ENCODE measurements around the gene CGNL1. TPM values are rescaled to one million over a fixed set of nuclear protein-coding genes. Genes with fewer than 3 reads are reported as not detected.

CGNL1 gene
- total RNA-seq, 1 donor from 2014 or later: 11.0 TPM

- H3K4me1 Mint-ChIP-seq (ENCODE audit: low read depth, unreplicated experiment): peaks cover 17% of the 10 kb centered on the region
- no peaks in the 10 kb centered on the region for H3K79me2 ChIP-seq (ENCODE audit: insufficient read depth, low read length)
- H3K27me3 Mint-ChIP-seq (ENCODE audit: low read depth, unreplicated experiment): peaks cover 4% of the 10 kb centered on the region
- H2AFZ ChIP-seq (ENCODE audit: low read depth, low read length): no peak overlapping the region
- no peak for DNase-seq (ENCODE audit: low read depth)
- peaks cover 7% of the 10 kb centered on the region for H3K4me1 ChIP-seq (ENCODE audit: insufficient read depth, low read length)
- FAIRE-seq: no peak
- no peak overlapping the region for H3K4me3 ChIP-seq (ENCODE audit: insufficient read depth, low read depth, low read length)
- no peak overlapping the region for H3K4me3 Mint-ChIP-seq (ENCODE audit: unreplicated experiment)
- no peak for TF ChIP-seq CTCF (IDR thresholded peaks at IDR 0.05; ENCODE audit: insufficient read depth, low read depth, low read length)
- TF ChIP-seq EZH2 (IDR thresholded peaks at IDR 0.05; ENCODE audit: insufficient read depth, low read length): no peak
- H3K9me3 ChIP-seq (ENCODE audit: insufficient read depth, low read depth, low read length): no peaks in the 10 kb centered on the region
- H3K27ac ChIP-seq (ENCODE audit: low read depth, low read length): no peak overlapping the region
- H3K36me3 Mint-ChIP-seq (ENCODE audit: low read depth, unreplicated experiment): peaks cover 6% of the 10 kb centered on the region
- H3K9ac ChIP-seq (ENCODE audit: low read length): no peak overlapping the region
- peaks cover 7% of the 10 kb centered on the region for H3K27me3 ChIP-seq (ENCODE audit: insufficient read depth, low read length)
- H3K9me3 Mint-ChIP-seq (ENCODE audit: unreplicated experiment): peaks cover 3% of the 10 kb centered on the region
- H3K36me3 ChIP-seq (ENCODE audit: insufficient read depth, low read length): no peaks in the 10 kb centered on the region
- no peaks in the 10 kb centered on the region for H4K20me1 ChIP-seq (ENCODE audit: insufficient read depth, low read length)
- no peak overlapping the region for H3K4me2 ChIP-seq (ENCODE audit: low read length)
- peak overlapping the region; percentile 77 for H3K27ac Mint-ChIP-seq (ENCODE audit: unreplicated experiment)
Observed at GRCh38 chr15:57406062-57406772, 29.9 kb downstream of the CGNL1 start.

DNA sequence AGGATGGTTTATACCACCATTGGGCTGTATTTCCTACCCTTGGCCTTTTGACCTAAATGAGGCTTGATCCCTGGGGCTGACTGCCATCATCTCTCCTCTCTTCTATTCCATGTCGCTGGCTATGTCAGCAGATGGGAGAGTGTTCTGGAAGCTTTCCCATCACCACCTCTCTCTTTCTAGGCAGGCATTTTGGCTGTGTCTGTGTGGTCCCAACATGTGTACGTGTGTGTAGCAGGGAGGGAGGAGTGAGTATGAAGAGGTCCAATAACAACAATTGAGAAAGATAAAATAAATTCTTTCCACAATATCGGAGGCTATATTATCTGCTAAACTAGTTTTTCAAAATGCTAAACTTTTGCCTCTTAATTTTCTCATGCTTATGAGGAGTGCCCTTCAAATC is 34.1 kb downstream of the CGNL1 start:
- peaks cover 5% of the 10 kb centered on the region for H3K36me3 Mint-ChIP-seq (ENCODE audit: low read depth, unreplicated experiment)
- no peaks in the 10 kb centered on the region for H3K9me3 ChIP-seq (ENCODE audit: insufficient read depth, low read depth, low read length)
- no peak overlapping the region for H3K9ac ChIP-seq (ENCODE audit: low read length)
- no peak for TF ChIP-seq CTCF (IDR thresholded peaks at IDR 0.05; ENCODE audit: insufficient read depth, low read depth, low read length)
- TF ChIP-seq EZH2 (IDR thresholded peaks at IDR 0.05; ENCODE audit: insufficient read depth, low read length): no peak
- FAIRE-seq: no peak
- H3K9me3 Mint-ChIP-seq (ENCODE audit: unreplicated experiment): peaks cover 2% of the 10 kb centered on the region
- no peaks in the 10 kb centered on the region for H3K36me3 ChIP-seq (ENCODE audit: insufficient read depth, low read length)
- H3K4me3 Mint-ChIP-seq (ENCODE audit: unreplicated experiment): no peak overlapping the region
- peaks cover 13% of the 10 kb centered on the region for H3K4me1 Mint-ChIP-seq (ENCODE audit: low read depth, unreplicated experiment)
- peaks cover 7% of the 10 kb centered on the region for H3K27me3 ChIP-seq (ENCODE audit: insufficient read depth, low read length)
- H3K4me3 ChIP-seq (ENCODE audit: insufficient read depth, low read depth, low read length): no peak overlapping the region
- H3K4me2 ChIP-seq (ENCODE audit: low read length): no peak overlapping the region
- peaks cover 4% of the 10 kb centered on the region for H3K27me3 Mint-ChIP-seq (ENCODE audit: low read depth, unreplicated experiment)
- H3K27ac Mint-ChIP-seq (ENCODE audit: unreplicated experiment): no peak overlapping the region
- no peaks in the 10 kb centered on the region for H3K4me1 ChIP-seq (ENCODE audit: insufficient read depth, low read length)
- DNase-seq (ENCODE audit: low read depth): no peak
- H2AFZ ChIP-seq (ENCODE audit: low read depth, low read length): no peak overlapping the region
- H3K79me2 ChIP-seq (ENCODE audit: insufficient read depth, low read length): no peaks in the 10 kb centered on the region
- no peaks in the 10 kb centered on the region for H4K20me1 ChIP-seq (ENCODE audit: insufficient read depth, low read length)
- no peak overlapping the region for H3K27ac ChIP-seq (ENCODE audit: low read depth, low read length)

Data from astrocyte (in vitro differentiated cells and primary cell).